Measurements from ENCODE around the gene PKDCC.

DNA sequence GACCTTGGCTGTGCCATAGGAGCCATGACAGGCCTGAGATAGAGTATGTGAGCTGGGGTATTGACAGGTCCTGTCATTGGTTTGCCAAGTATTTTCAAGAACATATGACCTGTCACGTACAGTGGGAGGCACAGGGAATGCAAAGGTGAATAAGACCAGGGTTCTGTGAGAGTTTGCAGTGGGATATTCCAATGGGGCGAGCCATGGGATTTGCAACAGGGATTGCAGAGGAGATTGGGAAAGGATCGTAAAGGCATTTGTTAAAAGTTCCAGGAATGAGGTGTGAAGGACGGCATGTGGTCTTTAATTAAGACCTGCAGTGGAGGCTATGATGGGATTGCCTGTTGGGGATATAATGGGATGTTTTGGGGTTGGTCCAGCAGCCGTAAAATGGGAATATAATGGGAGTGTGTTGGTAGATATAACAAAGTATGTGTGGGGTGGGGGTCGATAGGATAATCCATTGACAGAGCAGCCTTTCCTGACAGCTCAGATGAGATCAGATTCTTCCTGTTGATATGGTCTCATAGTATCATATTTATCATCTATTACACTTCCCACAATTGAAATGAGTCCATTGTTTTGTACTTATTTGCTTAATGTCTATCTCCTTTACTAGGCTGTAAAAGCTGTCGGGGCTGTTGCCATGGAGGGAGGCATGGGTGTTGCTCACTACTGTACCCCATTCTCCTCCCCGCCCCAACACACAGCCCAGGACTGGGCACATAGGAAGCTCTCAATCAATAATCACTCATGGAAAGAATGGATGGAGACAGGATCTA lies 38.1 kb downstream of the PKDCC start:
- TF ChIP-seq, protein P1, sequence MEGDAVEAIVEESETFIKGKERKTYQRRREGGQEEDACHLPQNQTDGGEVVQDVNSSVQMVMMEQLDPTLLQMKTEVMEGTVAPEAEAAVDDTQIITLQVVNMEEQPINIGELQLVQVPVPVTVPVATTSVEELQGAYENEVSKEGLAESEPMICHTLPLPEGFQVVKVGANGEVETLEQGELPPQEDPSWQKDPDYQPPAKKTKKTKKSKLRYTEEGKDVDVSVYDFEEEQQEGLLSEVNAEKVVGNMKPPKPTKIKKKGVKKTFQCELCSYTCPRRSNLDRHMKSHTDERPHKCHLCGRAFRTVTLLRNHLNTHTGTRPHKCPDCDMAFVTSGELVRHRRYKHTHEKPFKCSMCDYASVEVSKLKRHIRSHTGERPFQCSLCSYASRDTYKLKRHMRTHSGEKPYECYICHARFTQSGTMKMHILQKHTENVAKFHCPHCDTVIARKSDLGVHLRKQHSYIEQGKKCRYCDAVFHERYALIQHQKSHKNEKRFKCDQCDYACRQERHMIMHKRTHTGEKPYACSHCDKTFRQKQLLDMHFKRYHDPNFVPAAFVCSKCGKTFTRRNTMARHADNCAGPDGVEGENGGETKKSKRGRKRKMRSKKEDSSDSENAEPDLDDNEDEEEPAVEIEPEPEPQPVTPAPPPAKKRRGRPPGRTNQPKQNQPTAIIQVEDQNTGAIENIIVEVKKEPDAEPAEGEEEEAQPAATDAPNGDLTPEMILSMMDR (IDR thresholded peaks at IDR 0.05) = no peak
- no peak for TF ChIP-seq POLR2A (IDR thresholded peaks at IDR 0.05)
